SK-N-MC (cell line): Measurements from ENCODE around the gene SLC9A1.

Experiments
- EZH2 ChIP-seq: fragments of 200-600 bp; sonication (generic); IDR thresholded peaks from one replicate; pipeline ENCODE4 v1.6.1; 2017; ENCODE audit warnings: antibody characterized with exemption
- FOXP2 ChIP-seq: optimal IDR thresholded peaks from 2 replicates; pipeline ENCODE3; 2011; ENCODE audit warnings: mild to moderate bottlenecking, moderate library complexity; ENCODE audit not compliant: insufficient read depth; ENCODE audit errors: extremely low read length, control extremely low read depth
- POLR2AphosphoS5 ChIP-seq: IDR thresholded peaks from 2 replicates; pipeline ENCODE4 v1.6.1; 2012; ENCODE audit warnings: mild to moderate bottlenecking, low read depth, low read length, borderline replicate concordance

- TF ChIP-seq POLR2AphosphoS5, result no peak
- TF ChIP-seq EZH2, result no peak
- no peak for TF ChIP-seq FOXP2
These were observed 59.3 kb downstream of the SLC9A1 start for GRCh38 chr1:27095576-27095975.
